AG09319 (cell line): ENCODE results near the gene ERMARD.

ENCODE experiments used
- DNase-seq: peaks from one replicate; pipeline ENCODE4 v3.0.0-alpha.2; 2010; ENCODE audit warnings: low read depth; ENCODE audit errors: extremely low read depth
- CTCF ChIP-seq: IDR thresholded peaks from 2 replicates; pipeline ENCODE4 v1.5.1; 2011; ENCODE audit warnings: low read depth, mild to moderate bottlenecking, inconsistent platforms, low read length, moderate library complexity

ERMARD gene

GRCh38 chr6:169778646-169779045 is 27.2 kb downstream of the ERMARD start:
- no peak for TF ChIP-seq CTCF
- no peak for DNase-seq

- no peak for DNase-seq
- no peak for TF ChIP-seq CTCF
These were observed 27.8 kb downstream of the ERMARD start for GRCh38 chr6:169779092-169779815.

- TF ChIP-seq CTCF = no peak
- DNase-seq = no peak
These were observed 28.5 kb downstream of the ERMARD start for GRCh38 chr6:169779896-169780295.

GRCh38 chr6:169780571-169781091 is 29.2 kb downstream of the ERMARD start:
- peak; percentile 76 for DNase-seq
- no peak for TF ChIP-seq CTCF

GRCh38 chr6:169782966-169783365 is 31.5 kb downstream of the ERMARD start:
- TF ChIP-seq CTCF = no peak
- DNase-seq = no peak

GRCh38 chr6:169783401-169783800 is 32.0 kb downstream of the ERMARD start:
- DNase-seq = no peak

More at GRCh38 chr6:169783401-169783800, 32.0 kb downstream of the ERMARD start:
- no peak for TF ChIP-seq CTCF
